BJ (cell line): ENCODE results near the gene SYDE1. TPM values are rescaled to one million over a fixed set of nuclear protein-coding genes. Genes with fewer than 3 reads are reported as not detected.

Experiments
- CTCF ChIA-PET: fragments of 350-600 bp; formaldehyde crosslinking; extraction: SDS; loops from one replicate; lab custom pipeline; 2021; ENCODE audit warnings: antibody characterized with exemption, inconsistent platforms; lab: Yijun Ruan, JAX
- POLR2A ChIA-PET: fragments of 300-600 bp; sonication (Branson Sonifier 250); formaldehyde crosslinking; extraction: SDS; loops from one replicate; lab custom pipeline; 2021; ENCODE audit warnings: antibody characterized with exemption; lab: Charles Lee
- DNase-seq: peaks from one replicate; pipeline ENCODE4 v3.0.0-alpha.2; 2011; ENCODE audit warnings: low read depth
- H3K27me3 ChIP-seq: 2 replicates; pipeline ENCODE4 v1.6.0; 2011; ENCODE audit warnings: low read length; ENCODE audit not compliant: control insufficient read depth, insufficient read depth
- H3K36me3 ChIP-seq: 2 replicates; pipeline ENCODE4 v1.5.1; 2011; ENCODE audit warnings: low read length; ENCODE audit not compliant: control insufficient read depth, insufficient read depth
- H3K4me3 ChIP-seq: 2 replicates; pipeline ENCODE4 v1.5.1; 2011; ENCODE audit warnings: low read depth, mild to moderate bottlenecking, control low read depth, low read length
- polyA plus RNA-seq: library from polyadenylated mRNA; depleted of rRNA; stranded (reverse); fragments of >200 nt; gene quantifications from 2 replicates; pipeline ENCODE4 v1.2.3, GENCODE V29; 2011
- TF ChIP-seq, protein P1 (sequence below): IDR thresholded peaks from 2 replicates; pipeline ENCODE4 v1.5.1; 2011; ENCODE audit warnings: low read depth, mild to moderate bottlenecking, control low read depth, inconsistent platforms, low read length, moderate library complexity; ENCODE audit not compliant: insufficient read depth

SYDE1 gene
- polyA plus RNA-seq, 1 experiment, result 73.5 TPM

DNA sequence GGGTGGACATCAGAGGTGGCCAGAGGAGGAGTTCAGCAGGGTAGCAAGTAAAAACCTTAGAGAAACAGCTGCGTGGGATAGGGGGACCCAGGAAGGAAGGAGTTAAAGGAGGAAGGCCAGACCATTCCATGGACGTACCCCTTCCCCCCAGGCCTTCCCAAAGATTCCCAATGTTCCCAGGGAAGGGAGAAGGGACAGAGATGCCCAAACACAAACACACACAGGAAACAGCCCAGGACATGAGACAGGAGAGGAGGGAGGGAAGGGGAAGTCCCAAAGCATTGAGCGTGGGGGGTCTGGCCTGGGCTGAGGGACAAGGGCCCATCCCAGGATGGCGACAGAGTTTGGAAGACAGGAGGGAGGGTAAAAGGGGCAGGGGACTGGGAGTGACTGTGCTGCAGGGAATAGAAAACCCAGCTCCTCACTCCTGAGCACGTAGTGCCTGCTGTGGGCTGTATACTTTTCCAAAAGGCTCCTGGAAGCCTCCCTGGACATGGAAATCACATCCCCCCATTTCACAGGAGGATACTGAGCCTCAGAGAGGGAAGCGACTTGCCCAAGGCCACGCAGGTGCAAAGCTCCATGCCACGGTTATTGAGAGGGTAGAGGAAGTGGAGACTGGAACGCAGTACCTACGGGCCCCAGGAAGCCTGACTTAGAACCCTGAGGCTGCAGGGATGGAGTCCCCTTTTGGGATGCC is 1.1 kb downstream of the SYDE1 start:
- no peak for DNase-seq
- ChIA-PET CTCF (interaction anchor here (0.5 kb wide), 1 partner anchor 13 kb away, joined by 4 read pairs; no protein-coding TSS in a partner anchor), POLR2A (no interaction called here)
- Histone ChIP-seq H3K4me3 (peak overlapping the region; percentile 96), H3K36me3 (peaks cover 35% of the 10 kb centered on the region), H3K27me3 (no peaks in the 10 kb centered on the region)
- TF ChIP-seq, protein P1, sequence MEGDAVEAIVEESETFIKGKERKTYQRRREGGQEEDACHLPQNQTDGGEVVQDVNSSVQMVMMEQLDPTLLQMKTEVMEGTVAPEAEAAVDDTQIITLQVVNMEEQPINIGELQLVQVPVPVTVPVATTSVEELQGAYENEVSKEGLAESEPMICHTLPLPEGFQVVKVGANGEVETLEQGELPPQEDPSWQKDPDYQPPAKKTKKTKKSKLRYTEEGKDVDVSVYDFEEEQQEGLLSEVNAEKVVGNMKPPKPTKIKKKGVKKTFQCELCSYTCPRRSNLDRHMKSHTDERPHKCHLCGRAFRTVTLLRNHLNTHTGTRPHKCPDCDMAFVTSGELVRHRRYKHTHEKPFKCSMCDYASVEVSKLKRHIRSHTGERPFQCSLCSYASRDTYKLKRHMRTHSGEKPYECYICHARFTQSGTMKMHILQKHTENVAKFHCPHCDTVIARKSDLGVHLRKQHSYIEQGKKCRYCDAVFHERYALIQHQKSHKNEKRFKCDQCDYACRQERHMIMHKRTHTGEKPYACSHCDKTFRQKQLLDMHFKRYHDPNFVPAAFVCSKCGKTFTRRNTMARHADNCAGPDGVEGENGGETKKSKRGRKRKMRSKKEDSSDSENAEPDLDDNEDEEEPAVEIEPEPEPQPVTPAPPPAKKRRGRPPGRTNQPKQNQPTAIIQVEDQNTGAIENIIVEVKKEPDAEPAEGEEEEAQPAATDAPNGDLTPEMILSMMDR, result no peak

DNA sequence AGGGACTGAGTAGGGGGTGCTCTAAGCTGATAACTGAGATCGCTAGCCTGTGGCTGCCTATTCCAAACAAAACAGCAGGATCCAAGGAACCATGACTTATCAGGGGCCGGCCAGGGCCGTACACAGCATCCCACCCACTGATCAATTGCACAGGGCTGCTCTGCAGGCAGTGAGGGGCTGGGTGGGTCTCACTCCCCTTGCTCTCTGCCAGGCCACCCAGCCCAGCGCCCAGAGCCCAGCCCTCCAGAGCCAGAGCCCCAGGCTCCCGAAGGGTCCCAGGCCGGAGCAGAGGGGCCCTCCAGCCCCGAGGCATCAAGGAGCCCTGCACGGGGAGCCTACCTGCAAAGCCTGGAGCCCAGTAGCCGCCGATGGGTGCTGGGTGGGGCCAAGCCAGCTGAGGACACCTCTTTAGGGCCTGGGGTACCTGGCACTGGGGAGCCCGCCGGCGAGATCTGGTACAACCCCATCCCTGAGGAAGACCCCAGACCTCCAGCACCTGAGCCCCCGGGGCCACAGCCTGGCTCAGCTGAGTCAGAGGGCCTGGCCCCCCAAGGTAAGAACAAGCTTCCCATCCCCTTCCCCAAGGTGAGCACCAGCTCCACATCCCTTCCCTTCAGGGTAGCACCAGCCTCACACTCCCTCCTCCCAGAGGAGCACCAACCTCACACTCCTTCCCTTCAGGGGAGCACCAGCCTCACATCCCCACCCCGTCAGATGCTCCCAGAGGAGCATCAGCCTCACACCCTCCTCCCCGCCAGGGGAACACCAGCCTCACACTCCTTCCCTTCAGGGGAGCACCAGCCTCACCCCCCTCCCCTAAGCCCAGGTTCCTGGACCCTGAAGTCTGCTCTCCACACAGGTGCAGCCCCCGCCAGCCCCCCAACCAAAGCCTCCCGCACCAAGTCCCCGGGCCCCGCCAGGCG is 1.9 kb downstream of the SYDE1 start:
- H3K27me3 ChIP-seq, result no peaks in the 10 kb centered on the region
- ChIA-PET CTCF (no interaction called here), POLR2A (no interaction called here)
- peaks cover 42% of the 10 kb centered on the region for H3K36me3 ChIP-seq
- H3K4me3 ChIP-seq, result peak overlapping the region; percentile 96; the same call in 1 of the 2 replicates
- TF ChIP-seq, protein P1, result no peak
- no peak for DNase-seq

DNA sequence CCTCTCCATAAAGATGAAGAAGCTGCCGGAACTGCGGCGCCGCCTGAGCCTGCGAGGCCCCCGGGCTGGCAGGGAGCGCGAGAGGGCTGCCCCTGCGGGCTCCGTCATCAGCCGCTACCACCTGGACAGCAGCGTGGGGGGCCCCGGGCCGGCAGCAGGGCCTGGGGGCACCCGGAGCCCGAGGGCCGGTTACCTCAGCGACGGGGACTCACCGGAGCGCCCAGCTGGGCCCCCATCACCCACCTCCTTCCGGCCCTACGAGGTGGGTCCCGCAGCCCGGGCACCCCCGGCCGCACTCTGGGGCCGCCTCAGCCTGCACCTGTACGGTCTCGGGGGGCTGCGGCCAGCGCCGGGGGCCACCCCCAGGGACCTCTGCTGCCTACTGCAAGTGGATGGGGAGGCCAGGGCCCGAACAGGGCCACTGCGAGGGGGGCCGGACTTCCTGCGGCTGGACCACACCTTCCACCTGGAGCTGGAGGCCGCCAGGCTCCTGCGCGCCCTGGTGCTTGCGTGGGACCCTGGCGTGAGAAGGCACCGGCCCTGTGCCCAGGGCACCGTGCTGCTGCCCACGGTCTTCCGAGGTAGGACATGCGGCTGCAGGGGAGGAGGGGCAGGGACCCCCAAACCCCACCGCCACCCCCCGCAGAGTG is 2.7 kb downstream of the SYDE1 start:
- no peaks in the 10 kb centered on the region for H3K27me3 ChIP-seq
- DNase-seq, result no peak
- H3K36me3 ChIP-seq, result peaks cover 44% of the 10 kb centered on the region
- H3K4me3 ChIP-seq, result no peak overlapping the region
- ChIA-PET CTCF (no interaction called here), POLR2A (no interaction called here)
- TF ChIP-seq, protein P1, result no peak

DNA sequence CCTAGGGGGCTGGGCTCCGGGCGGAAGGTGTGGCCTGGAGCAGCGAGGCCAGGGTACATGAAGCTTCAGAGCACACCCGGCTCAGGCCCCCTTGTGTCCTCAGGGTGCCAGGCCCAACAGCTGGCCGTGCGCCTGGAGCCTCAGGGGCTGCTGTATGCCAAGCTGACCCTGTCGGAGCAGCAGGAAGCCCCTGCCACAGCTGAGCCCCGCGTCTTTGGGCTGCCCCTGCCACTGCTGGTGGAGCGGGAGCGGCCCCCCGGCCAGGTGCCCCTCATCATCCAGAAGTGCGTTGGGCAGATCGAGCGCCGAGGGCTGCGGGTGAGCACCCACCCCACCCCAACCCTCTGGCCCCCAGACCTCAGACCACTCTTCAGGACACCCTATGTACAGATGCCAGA is 3.2 kb downstream of the SYDE1 start:
- DNase-seq, result no peak
- TF ChIP-seq, protein P1, result no peak
- CTCF ChIA-PET, result no interaction called here
- Histone ChIP-seq H3K27me3 (no peaks in the 10 kb centered on the region), H3K4me3 (no peak overlapping the region), H3K36me3 (peaks cover 46% of the 10 kb centered on the region)
- POLR2A ChIA-PET, result no interaction called here
